Measurements from ENCODE around the gene CUX1. TPM values are rescaled to one million over a fixed set of nuclear protein-coding genes. Genes with fewer than 3 reads are reported as not detected.

Gene CUX1
- total RNA-seq, 1 experiment from 2014 or later: 39.6 TPM

DNA sequence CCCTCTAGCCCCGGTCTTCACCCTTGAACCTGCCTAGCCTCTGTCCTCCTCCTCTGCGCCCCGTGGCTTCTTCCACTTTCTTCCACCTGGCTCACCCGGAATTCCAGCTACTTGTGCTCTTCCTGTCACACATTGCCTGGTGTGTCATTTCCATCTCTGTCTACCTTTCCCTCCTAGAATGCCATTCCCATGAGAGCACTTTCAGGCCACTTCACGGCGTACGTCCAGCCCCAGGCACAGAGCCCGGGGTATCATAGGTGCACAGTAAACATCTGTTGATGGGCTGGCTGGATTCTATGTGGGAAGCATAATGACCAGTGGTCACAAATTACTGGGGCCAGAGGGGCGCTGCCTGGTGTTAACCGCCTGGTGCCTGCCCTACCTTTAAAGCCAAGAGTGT, 161.3 kb downstream of the CUX1 start:
- Histone ChIP-seq H3K4me3 (ENCODE audit: low read length) (no peak overlapping the region), H3K79me2 (ENCODE audit: low read length) (peaks cover 24% of the 10 kb centered on the region), H4K20me1 (ENCODE audit: low read length) (no peaks in the 10 kb centered on the region), H3K4me1 (ENCODE audit: insufficient read depth, low read length) (peaks cover 28% of the 10 kb centered on the region), H3K9ac (ENCODE audit: low read length) (no peak overlapping the region), H3K4me2 (ENCODE audit: low read length) (no peak overlapping the region), H3K27ac (ENCODE audit: low read length) (peak overlapping the region; percentile 29; the same call in 1 of the 2 replicates), H3K27me3 (ENCODE audit: low read length) (no peaks in the 10 kb centered on the region), H3F3A (ENCODE audit: low read length, unreplicated experiment) (no peaks in the 10 kb centered on the region), H3K9me3 (ENCODE audit: low read length) (no peaks in the 10 kb centered on the region), H2AFZ (ENCODE audit: low read length) (no peak overlapping the region), H3K9me2 (replicated peaks; ENCODE audit: low read length) (no peaks in the 10 kb centered on the region), H3K36me3 (ENCODE audit: low read depth, low read length) (0 out of 2 replicates have a peak, but pooled peaks cover 2% of the 10 kb centered on the region)
- peak; percentile 35 for DNase-seq
- intact Hi-C loops (cut with micrococcal nuclease): no loop called here
- ChIA-PET CTCF (no interaction called here), POLR2A (ENCODE audit: unreplicated experiment) (no interaction called here)
- TF ChIP-seq CTCF (conservative IDR thresholded peaks at IDR 0.05; ENCODE audit: low read depth, low read length) (no peak), EZH2 (IDR thresholded peaks at IDR 0.05; ENCODE audit: low read length, unreplicated experiment) (no peak), EZH2phosphoT487 (IDR thresholded peaks at IDR 0.05; ENCODE audit: borderline replicate concordance, low read length) (no peak)
- no TSS peak for BruUV-seq (replicated peaks)
- no peak for ATAC-seq

- Histone ChIP-seq H3K27me3 (ENCODE audit: low read length) (no peaks in the 10 kb centered on the region), H3K4me1 (ENCODE audit: insufficient read depth, low read length) (peaks cover 13% of the 10 kb centered on the region; the same call in 1 of the 2 replicates), H4K20me1 (ENCODE audit: low read length) (no peaks in the 10 kb centered on the region), H3K4me3 (ENCODE audit: low read length) (no peak overlapping the region), H3K27ac (ENCODE audit: low read length) (no peak overlapping the region), H3K4me2 (ENCODE audit: low read length) (no peak overlapping the region), H3K79me2 (ENCODE audit: low read length) (peaks cover 13% of the 10 kb centered on the region), H3F3A (ENCODE audit: low read length, unreplicated experiment) (no peaks in the 10 kb centered on the region), H3K9me2 (replicated peaks; ENCODE audit: low read length) (no peaks in the 10 kb centered on the region), H3K9ac (ENCODE audit: low read length) (no peak overlapping the region), H3K36me3 (ENCODE audit: low read depth, low read length) (0 out of 2 replicates have a peak, but pooled peaks cover 2% of the 10 kb centered on the region), H3K9me3 (ENCODE audit: low read length) (no peaks in the 10 kb centered on the region), H2AFZ (ENCODE audit: low read length) (no peak overlapping the region)
- ATAC-seq (no peak), DNase-seq (no peak)
- POLR2A ChIA-PET (ENCODE audit: unreplicated experiment): no interaction called here
- no TSS peak for BruUV-seq (replicated peaks)
- intact Hi-C loops (cut with micrococcal nuclease): no loop called here
- CTCF ChIA-PET: no interaction called here
- no peak for TF ChIP-seq EZH2 (IDR thresholded peaks at IDR 0.05; ENCODE audit: low read length, unreplicated experiment)
- TF ChIP-seq CTCF (conservative IDR thresholded peaks at IDR 0.05; ENCODE audit: low read depth, low read length): no peak
- no peak for TF ChIP-seq EZH2phosphoT487 (IDR thresholded peaks at IDR 0.05; ENCODE audit: borderline replicate concordance, low read length)
Measured at GRCh38 chr7:101983147-101983811, 165.9 kb downstream of the CUX1 start.
